HG03097 (cell line): ENCODE results near the gene RAD51B.
"Not testable (repeated sequence)": the region's sequence is repeated elsewhere in the genome, so short reads cannot be mapped to it uniquely, and the experiment has no call there.

Experiments used
- ATAC-seq: cut with Tn5 transposase; IDR thresholded peaks from one replicate; pipeline ENCODE4 v1.9.1; 2021; ENCODE audit not compliant: unreplicated experiment, low FRiP score

Gene RAD51B

GRCh38 chr14:68191567-68192321 is 372.2 kb downstream of the RAD51B start:
- ATAC-seq: no peak

- no peak for ATAC-seq
Measured at GRCh38 chr14:68192935-68193334, 373.4 kb downstream of the RAD51B start.

- no peak for ATAC-seq
Measured at GRCh38 chr14:68193970-68194681, 374.5 kb downstream of the RAD51B start.

- ATAC-seq: no peak
Measured at GRCh38 chr14:68195126-68195525, 375.5 kb downstream of the RAD51B start.

GRCh38 chr14:68198713-68199495 is 379.3 kb downstream of the RAD51B start:
- no peak for ATAC-seq

GRCh38 chr14:68199554-68200151 is 380.1 kb downstream of the RAD51B start:
- ATAC-seq: no peak

- ATAC-seq: no peak
Measured at GRCh38 chr14:68203871-68204270, 384.3 kb downstream of the RAD51B start.

GRCh38 chr14:68208218-68208617 is 388.6 kb downstream of the RAD51B start:
- ATAC-seq: no peak

GRCh38 chr14:68208626-68209317 is 389.2 kb downstream of the RAD51B start:
- no peak for ATAC-seq

GRCh38 chr14:68210729-68211299 is 391.2 kb downstream of the RAD51B start:
- peak; percentile 89 for ATAC-seq

- ATAC-seq: no peak
Measured at GRCh38 chr14:68211421-68211820, 391.8 kb downstream of the RAD51B start.

GRCh38 chr14:68211886-68212285 is 392.3 kb downstream of the RAD51B start:
- no peak for ATAC-seq

GRCh38 chr14:68212361-68212760 is 392.8 kb downstream of the RAD51B start:
- no peak for ATAC-seq

- no peak for ATAC-seq
Measured at GRCh38 chr14:68214431-68214830, 394.9 kb downstream of the RAD51B start.

- ATAC-seq: no peak
Measured at GRCh38 chr14:68215629-68216028, 396.1 kb downstream of the RAD51B start.

GRCh38 chr14:68216079-68216478 is 396.5 kb downstream of the RAD51B start:
- no peak for ATAC-seq

- ATAC-seq: no peak
Measured at GRCh38 chr14:68216957-68217356, 397.4 kb downstream of the RAD51B start.

- no peak for ATAC-seq
Measured at GRCh38 chr14:68217791-68218340, 398.3 kb downstream of the RAD51B start.

- no peak for ATAC-seq
Measured at GRCh38 chr14:68219407-68219806, 399.8 kb downstream of the RAD51B start.

GRCh38 chr14:68221046-68221445 is 401.5 kb downstream of the RAD51B start:
- ATAC-seq: not testable (repeated sequence)
